Transverse colon (tissue), 3 donors: ENCODE results near the gene GBX1.

ENCODE experiments used
- POLR2A ChIP-seq: fragments of 450-650 bp; IDR thresholded peaks from one replicate; pipeline ENCODE4 v1.6.1; 2016; ENCODE audit warnings: antibody characterized with exemption, mild to moderate bottlenecking, moderate library complexity
- TF ChIP-seq, protein P1 (sequence below), 5 experiments: fragments of 200-600 bp in 3 of 5; fragments of 450-650 bp in 2 of 5; sonication (generic) in 3 of 5; IDR thresholded peaks; 1 replicate in 2 of 5; 2 replicates in 3 of 5; pipeline ENCODE4 v1.5.1; 2016 to 2017; ENCODE audit warnings: antibody characterized with exemption in 5 of 5, inconsistent platforms in 3 of 5, mild to moderate bottlenecking in 2 of 5, moderate library complexity in 1 of 5

DNA sequence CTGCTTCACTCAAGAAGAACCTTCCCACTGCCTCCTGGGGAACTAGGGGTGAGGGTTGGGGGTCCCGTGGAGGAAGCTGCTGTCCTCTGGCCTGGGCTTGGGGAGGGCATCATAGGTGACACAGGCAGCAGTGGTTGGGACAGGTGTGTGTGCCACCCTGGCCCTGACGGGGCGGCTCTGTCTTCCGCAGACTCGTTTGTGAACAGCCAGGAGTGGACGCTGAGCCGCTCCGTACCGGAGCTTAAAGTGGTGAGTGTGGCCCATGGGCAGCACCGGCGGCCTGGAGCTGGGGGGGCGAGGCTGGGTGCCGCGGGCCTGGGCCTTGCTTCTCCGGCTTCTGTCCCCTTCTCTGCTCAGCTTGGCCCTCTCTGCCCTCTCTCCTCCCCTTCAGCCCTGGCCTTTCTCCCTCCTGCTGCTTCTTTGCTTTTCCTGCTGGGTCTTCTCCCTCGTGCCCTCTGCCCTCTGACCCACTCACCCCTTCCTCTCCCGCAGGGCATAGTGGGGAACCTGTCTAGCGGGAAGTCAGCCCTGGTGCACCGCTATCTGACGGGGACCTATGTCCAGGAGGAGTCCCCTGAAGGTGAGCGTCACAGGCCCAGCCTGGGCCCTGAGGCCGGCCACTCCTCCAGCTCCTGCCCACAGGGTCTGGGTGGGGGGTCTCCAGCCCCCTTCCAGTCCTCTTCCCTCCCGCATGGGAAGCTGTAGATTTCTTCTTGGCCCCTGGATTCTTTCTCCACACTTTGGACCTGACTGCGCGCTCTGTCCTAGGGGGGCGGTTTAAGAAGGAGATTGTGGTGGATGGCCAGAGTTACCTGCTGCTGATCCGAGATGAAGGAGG, 50.7 kb downstream of the GBX1 start:
- TF ChIP-seq, protein P1, sequence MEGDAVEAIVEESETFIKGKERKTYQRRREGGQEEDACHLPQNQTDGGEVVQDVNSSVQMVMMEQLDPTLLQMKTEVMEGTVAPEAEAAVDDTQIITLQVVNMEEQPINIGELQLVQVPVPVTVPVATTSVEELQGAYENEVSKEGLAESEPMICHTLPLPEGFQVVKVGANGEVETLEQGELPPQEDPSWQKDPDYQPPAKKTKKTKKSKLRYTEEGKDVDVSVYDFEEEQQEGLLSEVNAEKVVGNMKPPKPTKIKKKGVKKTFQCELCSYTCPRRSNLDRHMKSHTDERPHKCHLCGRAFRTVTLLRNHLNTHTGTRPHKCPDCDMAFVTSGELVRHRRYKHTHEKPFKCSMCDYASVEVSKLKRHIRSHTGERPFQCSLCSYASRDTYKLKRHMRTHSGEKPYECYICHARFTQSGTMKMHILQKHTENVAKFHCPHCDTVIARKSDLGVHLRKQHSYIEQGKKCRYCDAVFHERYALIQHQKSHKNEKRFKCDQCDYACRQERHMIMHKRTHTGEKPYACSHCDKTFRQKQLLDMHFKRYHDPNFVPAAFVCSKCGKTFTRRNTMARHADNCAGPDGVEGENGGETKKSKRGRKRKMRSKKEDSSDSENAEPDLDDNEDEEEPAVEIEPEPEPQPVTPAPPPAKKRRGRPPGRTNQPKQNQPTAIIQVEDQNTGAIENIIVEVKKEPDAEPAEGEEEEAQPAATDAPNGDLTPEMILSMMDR (IDR thresholded peaks at IDR 0.05), result no peak
- no peak for TF ChIP-seq POLR2A
